Rectal smooth muscle tissue (tissue), 1 donor: ENCODE results near the gene SZRD1.
A peak's percentile ranks its signal among the peaks of the same experiment; 100 is the strongest.
"Not testable (repeated sequence)": the region's sequence is repeated elsewhere in the genome, so short reads cannot be mapped to it uniquely, and the experiment has no call there.

Source experiments
- H3K27ac ChIP-seq: one replicate; pipeline ENCODE4 v1.7.0; 2013; ENCODE audit warnings: low read depth, low read length, inconsistent platforms
- H3K27me3 ChIP-seq: one replicate; pipeline ENCODE4 v1.7.0; 2013; ENCODE audit warnings: low read length; ENCODE audit not compliant: control insufficient read depth, insufficient read depth
- H3K36me3 ChIP-seq: one replicate; pipeline ENCODE4 v1.7.0; 2013; ENCODE audit warnings: low read length; ENCODE audit not compliant: control insufficient read depth, insufficient read depth
- H3K4me1 ChIP-seq: one replicate; pipeline ENCODE4 v1.7.0; 2013; ENCODE audit warnings: low read length; ENCODE audit not compliant: control insufficient read depth, insufficient read depth
- H3K4me3 ChIP-seq: one replicate; pipeline ENCODE4 v1.7.0; 2013; ENCODE audit warnings: low read length
- H3K9ac ChIP-seq: one replicate; pipeline ENCODE4 v1.7.0; 2013; ENCODE audit warnings: low read length

The SZRD1 gene

GRCh38 chr1:16349847-16350406 lies 17.1 kb upstream of the SZRD1 start:
- Histone ChIP-seq H3K36me3 (no peaks in the 10 kb centered on the region), H3K9ac (no peak overlapping the region), H3K4me3 (no peak overlapping the region), H3K27me3 (no peaks in the 10 kb centered on the region), H3K27ac (no peak overlapping the region), H3K4me1 (peaks cover 12% of the 10 kb centered on the region)

- Histone ChIP-seq H3K27me3 (no peaks in the 10 kb centered on the region), H3K9ac (peak overlapping the region; percentile 90), H3K4me3 (peak overlapping the region; percentile 78), H3K27ac (peak overlapping the region; percentile 87), H3K36me3 (no peaks in the 10 kb centered on the region), H3K4me1 (peaks cover 12% of the 10 kb centered on the region)
Measured at GRCh38 chr1:16351456-16351993, 15.5 kb upstream of the SZRD1 start.

GRCh38 chr1:16351994-16352841 lies 14.8 kb upstream of the SZRD1 start, which contains the start of gene FBXO42:
Gene FBXO42 (minus strand): TSS chr1:16352480. CDS start chr1:16315418, 37,062 bp downstream.
- Histone ChIP-seq H3K36me3 (no peaks in the 10 kb centered on the region), H3K9ac (peak within 1 kb of the TSS; percentile 96), H3K4me1 (peaks cover 12% of the 10 kb centered on the region), H3K4me3 (peak within 1 kb of the TSS; percentile 78), H3K27me3 (no peaks in the 10 kb centered on the region), H3K27ac (peak within 1 kb of the TSS; percentile 87)

GRCh38 chr1:16352842-16353535 lies 14.1 kb upstream of the SZRD1 start:
- Histone ChIP-seq H3K4me1 (peaks cover 12% of the 10 kb centered on the region), H3K9ac (peak overlapping the region; percentile 96), H3K27me3 (no peaks in the 10 kb centered on the region), H3K36me3 (no peaks in the 10 kb centered on the region), H3K4me3 (peak overlapping the region; percentile 78), H3K27ac (peak overlapping the region; percentile 87)

GRCh38 chr1:16354619-16355018 lies 12.4 kb upstream of the SZRD1 start:
- peaks cover 12% of the 10 kb centered on the region for H3K4me1 ChIP-seq
- no peaks in the 10 kb centered on the region for H3K36me3 ChIP-seq
- no peak overlapping the region for H3K4me3 ChIP-seq
- H3K27me3 ChIP-seq: no peaks in the 10 kb centered on the region
- H3K9ac ChIP-seq: no peak overlapping the region
- H3K27ac ChIP-seq: no peak overlapping the region

DNA sequence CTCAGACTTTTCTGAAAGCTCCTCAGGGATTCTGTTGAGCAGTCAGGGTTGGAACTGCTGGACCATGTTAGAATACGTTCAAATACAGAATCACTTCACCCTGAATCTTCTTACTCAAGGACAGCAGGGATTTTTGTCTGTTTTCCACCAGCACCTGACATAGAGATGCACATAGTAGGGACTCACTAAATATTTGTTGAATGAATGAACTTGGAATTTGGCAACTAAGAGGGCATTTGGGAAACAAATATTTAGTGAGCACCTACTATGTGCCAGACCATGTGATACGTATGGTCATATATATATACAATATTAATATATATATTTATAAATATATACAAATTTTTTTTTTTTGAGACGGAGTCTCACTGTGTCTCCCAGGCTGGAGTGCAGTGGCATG lies 10.2 kb upstream of the SZRD1 start:
- no peak overlapping the region for H3K27ac ChIP-seq
- H3K4me3 ChIP-seq: no peak overlapping the region
- H3K36me3 ChIP-seq: no peaks in the 10 kb centered on the region
- no peaks in the 10 kb centered on the region for H3K27me3 ChIP-seq
- peaks cover 5% of the 10 kb centered on the region for H3K4me1 ChIP-seq
- no peak overlapping the region for H3K9ac ChIP-seq

DNA sequence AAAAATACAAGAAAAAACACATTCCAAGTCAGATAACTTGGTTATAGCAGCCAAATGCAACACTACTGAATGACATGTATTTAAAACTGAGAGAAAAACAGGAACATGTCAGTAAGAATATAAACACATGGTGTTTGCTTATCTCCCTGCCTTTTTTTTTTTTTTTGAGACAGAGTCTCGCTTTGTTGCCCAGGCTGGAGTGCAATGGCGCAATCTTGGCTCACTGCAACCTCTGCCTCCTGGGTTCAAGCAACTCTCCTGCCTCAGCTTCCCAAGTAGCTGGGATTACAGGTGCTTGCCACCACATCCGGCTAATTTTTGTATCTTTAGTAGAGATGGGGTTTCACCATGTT lies 1.9 kb upstream of the SZRD1 start:
- H3K27ac ChIP-seq, H3K36me3 ChIP-seq, H3K9ac ChIP-seq, H3K4me3 ChIP-seq, H3K27me3 ChIP-seq: not testable (repeated sequence)
- peaks cover 14% of the 10 kb centered on the region for H3K4me1 ChIP-seq

DNA sequence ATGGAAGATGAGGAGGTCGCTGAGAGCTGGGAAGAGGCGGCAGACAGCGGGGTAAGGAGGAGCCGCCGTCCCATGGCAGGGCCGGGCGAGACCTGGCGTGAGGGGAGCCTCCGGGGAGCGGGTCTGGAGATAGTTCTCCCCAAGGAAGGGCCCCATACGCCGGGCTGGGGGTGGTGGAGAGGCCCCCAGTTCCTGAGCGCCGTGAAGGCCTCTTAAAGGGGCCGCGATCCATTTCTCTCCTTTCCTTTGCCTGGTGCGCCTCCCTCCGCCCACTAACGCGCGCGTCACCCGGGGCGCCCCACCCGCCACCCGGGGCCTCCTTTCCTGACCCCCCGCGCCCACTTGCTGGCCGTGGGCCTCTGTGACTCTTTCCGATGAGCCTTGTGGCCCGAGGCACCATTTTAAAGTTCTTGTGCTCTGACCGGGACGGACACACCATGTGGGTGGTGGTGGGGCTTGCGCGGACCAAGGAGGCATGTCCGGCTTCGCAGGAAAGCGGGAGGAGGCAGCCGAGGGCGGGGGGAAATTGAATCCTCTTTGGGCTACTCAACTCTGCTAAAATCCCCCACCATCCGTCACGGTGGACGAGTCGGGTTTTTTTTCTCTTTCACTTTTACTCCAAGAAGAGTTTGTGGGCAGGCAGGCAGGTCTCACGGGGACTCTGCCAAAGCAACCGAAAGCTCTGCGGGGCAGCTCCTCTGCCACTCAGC lies 371 bp downstream of the SZRD1 start:
- Histone ChIP-seq H3K4me3 (peak overlapping the region; percentile 86), H3K36me3 (no peaks in the 10 kb centered on the region), H3K4me1 (peaks cover 14% of the 10 kb centered on the region), H3K27ac (peak overlapping the region; percentile 98), H3K9ac (peak overlapping the region; percentile 86), H3K27me3 (no peaks in the 10 kb centered on the region)

DNA sequence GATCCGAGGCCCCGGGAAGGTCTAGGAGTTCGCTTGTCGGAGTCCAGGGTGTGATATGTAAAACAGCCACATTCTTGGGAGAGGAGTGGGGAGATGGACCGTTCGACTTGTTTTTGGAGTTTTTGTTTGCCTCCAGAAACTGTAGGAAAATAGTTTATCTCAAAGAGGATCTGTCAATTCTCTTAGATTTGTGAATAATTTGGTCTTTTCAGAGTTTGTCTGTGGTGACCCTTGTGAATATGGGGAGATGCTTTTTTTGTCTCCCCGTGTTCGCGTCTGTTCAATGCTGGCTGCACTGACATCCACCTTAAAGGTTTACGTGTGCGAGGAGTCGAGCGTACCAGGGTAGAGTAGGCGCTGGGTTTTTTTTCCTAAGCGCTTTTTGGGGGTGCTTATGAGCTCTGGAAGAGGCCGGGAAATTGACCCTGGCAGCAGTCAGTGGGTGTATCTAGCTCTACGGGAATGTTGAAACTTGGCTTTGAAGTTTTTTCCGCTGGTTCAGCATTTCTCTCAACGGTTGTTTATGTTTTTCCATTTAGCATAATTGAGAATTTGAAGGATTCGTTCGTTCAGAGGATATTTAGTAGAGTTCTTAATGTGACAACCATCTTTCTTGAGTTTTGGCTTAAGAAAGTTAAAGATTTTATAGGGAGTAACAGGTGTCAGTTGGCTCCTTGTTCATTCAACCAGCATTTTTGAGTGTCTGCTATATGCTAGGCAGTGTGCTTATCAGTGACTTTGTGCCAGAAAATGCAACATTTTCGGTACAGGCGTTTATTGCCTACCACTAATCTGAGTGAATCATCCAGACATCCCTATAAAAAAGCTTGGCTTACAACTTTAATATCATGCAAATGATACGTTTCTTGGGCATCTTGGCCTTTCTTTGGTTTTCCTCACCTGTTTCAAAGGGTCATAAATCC lies 1.2 kb downstream of the SZRD1 start:
- Histone ChIP-seq H3K36me3 (no peaks in the 10 kb centered on the region), H3K4me1 (peaks cover 14% of the 10 kb centered on the region)

GRCh38 chr1:16369821-16370220 lies 2.8 kb downstream of the SZRD1 start:
- H3K9ac ChIP-seq: no peak overlapping the region
- no peak overlapping the region for H3K27ac ChIP-seq
- H3K4me3 ChIP-seq: no peak overlapping the region
- no peaks in the 10 kb centered on the region for H3K27me3 ChIP-seq
- H3K36me3 ChIP-seq: no peaks in the 10 kb centered on the region
- peaks cover 18% of the 10 kb centered on the region for H3K4me1 ChIP-seq

More for the DNA sequence above, 1.2 kb downstream of the SZRD1 start:
- H3K27me3 ChIP-seq: no peaks in the 10 kb centered on the region
- H3K4me3 ChIP-seq: peak overlapping the region; percentile 86
- peak overlapping the region; percentile 98 for H3K27ac ChIP-seq
- peak overlapping the region; percentile 86 for H3K9ac ChIP-seq

DNA sequence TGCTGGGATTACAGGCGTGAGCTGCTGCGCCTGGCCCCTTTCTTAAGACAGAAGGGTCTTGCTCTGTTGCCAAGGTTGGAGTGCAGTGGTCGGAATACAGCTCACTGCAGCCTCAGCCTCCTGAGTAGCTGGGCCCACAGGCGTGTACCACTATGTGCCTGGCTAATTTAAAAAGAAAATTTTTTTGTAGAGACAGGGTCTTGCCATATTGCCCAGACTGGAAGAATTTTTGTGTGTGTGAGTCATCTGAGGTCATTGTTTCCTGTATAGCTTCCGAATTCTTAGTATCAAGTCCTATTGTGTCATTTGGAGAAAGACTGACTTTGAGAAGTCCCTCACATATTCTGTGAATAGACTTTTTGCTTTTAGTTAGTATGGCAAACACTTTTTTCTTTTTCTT lies 4.7 kb downstream of the SZRD1 start:
- no peak overlapping the region for H3K27ac ChIP-seq
- H3K4me3 ChIP-seq: no peak overlapping the region
- H3K4me1 ChIP-seq: peaks cover 22% of the 10 kb centered on the region
- no peaks in the 10 kb centered on the region for H3K27me3 ChIP-seq
- no peak overlapping the region for H3K9ac ChIP-seq
- no peaks in the 10 kb centered on the region for H3K36me3 ChIP-seq
